SK-N-SH (cell line): Measurements from ENCODE around the gene TBXAS1.

Experiments
- CTCF ChIP-seq: fragments of 200-600 bp; sonication (generic); IDR thresholded peaks from 2 replicates; pipeline ENCODE4 v1.6.1; 2017; ENCODE audit warnings: antibody characterized with exemption, mild to moderate bottlenecking, moderate library complexity
- ELF1 ChIP-seq: IDR thresholded peaks from 2 replicates; pipeline ENCODE4 v1.4.0; 2012
- EP300 ChIP-seq, 2 experiments: IDR thresholded peaks; 2 replicates each; pipeline versions ENCODE4 v1.4.0 to v1.6.1; 2012; ENCODE audit warnings: borderline replicate concordance in 1 of 2, low read depth in 1 of 2, low read length in 1 of 2
- GABPA ChIP-seq: IDR thresholded peaks from 2 replicates; pipeline ENCODE4 v1.4.0; 2012; ENCODE audit warnings: low read depth, mild to moderate bottlenecking
- JUND ChIP-seq: IDR thresholded peaks from 2 replicates; pipeline ENCODE4 v1.4.0; 2012
- MAX ChIP-seq: IDR thresholded peaks from 2 replicates; pipeline ENCODE4 v1.4.0; 2012; ENCODE audit warnings: low read depth
- RAD21 ChIP-seq: IDR thresholded peaks from 2 replicates; pipeline ENCODE4 v1.6.1; 2012; ENCODE audit warnings: mild to moderate bottlenecking, low read length
- REST ChIP-seq: IDR thresholded peaks from 2 replicates; pipeline ENCODE4 v1.6.1; 2012; ENCODE audit warnings: mild to moderate bottlenecking, low read depth, low read length, moderate library complexity
- RFX5 ChIP-seq: IDR thresholded peaks from 2 replicates; pipeline ENCODE4 v1.6.1; 2012; ENCODE audit warnings: mild to moderate bottlenecking, improper control_type of control experiment, low read length
- USF2 ChIP-seq: fragments of 150-350 bp; IDR thresholded peaks from 2 replicates; pipeline ENCODE4 v1.6.1; 2017; ENCODE audit warnings: antibody characterized with exemption, low read length, low read depth, borderline replicate concordance

GRCh38 chr7:139946533-139946932, 117.5 kb downstream of the TBXAS1 start:
- TF ChIP-seq REST (no peak), ELF1 (no peak), CTCF (no peak), EP300 (IDR thresholded peaks at IDR 0.05; ENCODE audit: borderline replicate concordance in 1 of 2, low read depth in 1 of 2, low read length in 1 of 2) (no peak), JUND (no peak), RFX5 (no peak), RAD21 (no peak), USF2 (no peak), MAX (no peak), GABPA (no peak)
